Fibroblast of pulmonary artery (primary cell): ENCODE measurements around the gene NRP2.

Experiments used
- DNase-seq: peaks from one replicate; pipeline ENCODE4 v3.0.0-alpha.2; 2010; ENCODE audit warnings: low read depth
- H3K4me3 ChIP-seq: replicated peaks from 2 replicates; pipeline ENCODE4 v1.5.1; 2011; ENCODE audit warnings: low read depth, mild to moderate bottlenecking, control low read depth, low read length, moderate library complexity
- CTCF ChIP-seq: IDR thresholded peaks from 2 replicates; pipeline ENCODE4 v1.5.1; 2011; ENCODE audit warnings: mild to moderate bottlenecking, control low read depth, low read length, inconsistent platforms; ENCODE audit errors: missing control alignments

Gene NRP2

GRCh38 chr2:205686056-205686782 is 3.9 kb downstream of the NRP2 start:
- peak; percentile 40 for DNase-seq
- TF ChIP-seq CTCF = no peak
- H3K4me3 ChIP-seq = peak overlapping the region; percentile 58

GRCh38 chr2:205686783-205687640 is 4.7 kb downstream of the NRP2 start:
- H3K4me3 ChIP-seq = peak overlapping the region; percentile 58
- DNase-seq = no peak
- TF ChIP-seq CTCF = no peak

GRCh38 chr2:205687641-205687956 is 5.3 kb downstream of the NRP2 start:
- H3K4me3 ChIP-seq = no peak overlapping the region
- DNase-seq = no peak
- TF ChIP-seq CTCF = no peak

- no peak overlapping the region for H3K4me3 ChIP-seq
- TF ChIP-seq CTCF = no peak
- DNase-seq = peak; percentile 40
These were observed 6.3 kb downstream of the NRP2 start for GRCh38 chr2:205688417-205689200.

GRCh38 chr2:205689820-205690219 is 7.5 kb downstream of the NRP2 start:
- H3K4me3 ChIP-seq = no peak overlapping the region
- TF ChIP-seq CTCF = no peak
- DNase-seq = no peak

- peak; percentile 56 for DNase-seq
- no peak for TF ChIP-seq CTCF
- H3K4me3 ChIP-seq = no peak overlapping the region
These were observed 9.8 kb downstream of the NRP2 start for GRCh38 chr2:205692104-205692503.
